Left renal pelvis (tissue), 4 donors: Measurements from ENCODE around the gene KDM2A. TPM values are rescaled to one million over a fixed set of nuclear protein-coding genes. Genes with fewer than 3 reads are reported as not detected.

Source experiments
- DNase-seq, 4 donors: peaks; one replicate each; pipeline ENCODE4 v3.0.0-alpha.2; 2013; ENCODE audit warnings: low read depth in 4 of 4, low spot score in 3 of 4
- polyA plus RNA-seq, 4 donors: library from polyadenylated mRNA; unstranded; fragments of 120-200 nt; gene quantifications; one replicate each; pipeline ENCODE4 v1.2.1, GENCODE V29; 2013; ENCODE audit not compliant: insufficient read length in 4 of 4

Gene KDM2A
- polyA plus RNA-seq, 4 donors, result 62.1 to 84.3 (median 74.2) TPM

- no peak for DNase-seq
Observed at GRCh38 chr11:67281552-67282150, 162.6 kb downstream of the KDM2A start.

- DNase-seq, result no peak
Observed at GRCh38 chr11:67282155-67282875, 163.3 kb downstream of the KDM2A start.

GRCh38 chr11:67282876-67283371 is 163.9 kb downstream of the KDM2A start:
- DNase-seq, result no peak

- DNase-seq, result no peak
Observed at GRCh38 chr11:67283481-67283963, 164.5 kb downstream of the KDM2A start.

- no peak for DNase-seq
Observed at GRCh38 chr11:67284811-67285540, 165.9 kb downstream of the KDM2A start.

GRCh38 chr11:67285541-67286498 is 166.8 kb downstream of the KDM2A start:
- no peak for DNase-seq

GRCh38 chr11:67286621-67287333 is 167.7 kb downstream of the KDM2A start:
- no peak for DNase-seq

- DNase-seq, result no peak
Observed at GRCh38 chr11:67287355-67288197, 168.5 kb downstream of the KDM2A start.

- DNase-seq, result no peak
Observed at GRCh38 chr11:67288198-67288451, 169.1 kb downstream of the KDM2A start.

- peak in 3 of 4 donors; percentile 72 to 82 (median 81) for DNase-seq
Observed at GRCh38 chr11:67288452-67289225, 169.6 kb downstream of the KDM2A start.

GRCh38 chr11:67289226-67289650 is 170.2 kb downstream of the KDM2A start, which contains the start of gene ANKRD13D:
TSS of gene ANKRD13D (plus strand) at chr11:67289303. CDS start at chr11:67289461, 158 bp downstream.
- no peak for DNase-seq

GRCh38 chr11:67289651-67290479 is 170.8 kb downstream of the KDM2A start:
- DNase-seq, result no peak

- DNase-seq, result no peak
Observed at GRCh38 chr11:67290801-67291200, 171.7 kb downstream of the KDM2A start.

- no peak for DNase-seq
Observed at GRCh38 chr11:67291481-67292381, 172.7 kb downstream of the KDM2A start.

GRCh38 chr11:67292671-67293070 is 173.6 kb downstream of the KDM2A start:
- DNase-seq, result no peak

GRCh38 chr11:67293090-67293489 is 174.0 kb downstream of the KDM2A start:
- no peak for DNase-seq
